Breast epithelium (tissue), 3 donors: ENCODE results near the gene VAC14.

Source experiments
- CTCF ChIP-seq, 3 donors: fragments of 450-650 bp; IDR thresholded peaks; one replicate each; pipeline ENCODE4 v1.5.1; 2016 to 2017; ENCODE audit warnings: antibody characterized with exemption in 3 of 3, mild to moderate bottlenecking in 3 of 3, moderate library complexity in 3 of 3
- POLR2A ChIP-seq: fragments of 450-650 bp; IDR thresholded peaks from one replicate; pipeline ENCODE4 v1.6.1; 2016; ENCODE audit warnings: antibody characterized with exemption, mild to moderate bottlenecking, moderate library complexity
- POLR2AphosphoS5 ChIP-seq, 3 donors: sonication (generic); formaldehyde crosslinking; IDR thresholded peaks; one replicate each; pipeline ENCODE4 v1.6.1; 2017; ENCODE audit warnings: antibody characterized with exemption in 3 of 3

- no peak for TF ChIP-seq CTCF (IDR thresholded peaks at IDR 0.05)
- TF ChIP-seq POLR2AphosphoS5 (IDR thresholded peaks at IDR 0.05), result no peak
- TF ChIP-seq POLR2A, result no peak
These were observed 95.9 kb downstream of the VAC14 start for GRCh38 chr16:70705056-70705455.
